Stomach (tissue), 9 donors: ENCODE measurements around the gene KRTAP4-12. TPM values are rescaled to one million over a fixed set of nuclear protein-coding genes. Genes with fewer than 3 reads are reported as not detected.
"Not testable (repeated sequence)": the region's sequence is repeated elsewhere in the genome, so short reads cannot be mapped to it uniquely, and the experiment has no call there.

Experiments
- DNase-seq, 2 donors: peaks; one replicate each; pipeline versions ENCODE4 v3.0.0 to v3.0.0-alpha.2; 2013 to 2019
- H3K27ac ChIP-seq, 5 donors: fragments of 200-600 bp in 4 of 5; sonication (generic) in 4 of 5; one replicate each; pipeline ENCODE4 v1.5.1; 2013 to 2019; ENCODE audit warnings: mild to moderate bottlenecking in 1 of 5, moderate library complexity in 1 of 5
- H3K27me3 ChIP-seq, 3 donors: fragments of 200-600 bp; sonication (generic); one replicate each; pipeline ENCODE4 v1.5.1; 2017 to 2019; ENCODE audit warnings: mixed run types in 1 of 3
- H3K36me3 ChIP-seq, 4 donors: fragments of 200-600 bp; sonication (generic); 1 replicate in 3 of 4; 2 replicates in 1 of 4; pipeline ENCODE4 v1.5.1; 2016 to 2019
- H3K4me1 ChIP-seq, 4 donors: fragments of 200-600 bp; sonication (generic); one replicate each; pipeline ENCODE4 v1.5.1; 2016 to 2019
- H3K4me3 ChIP-seq, 4 donors: fragments of 200-600 bp; sonication (generic) in 3 of 4; one replicate each; pipeline ENCODE4 v1.5.1; 2016 to 2019; ENCODE audit warnings: mild to moderate bottlenecking in 1 of 4
- H3K9me3 ChIP-seq, 4 donors: fragments of 200-600 bp; sonication (generic); one replicate each; pipeline ENCODE4 v1.5.1; 2016 to 2019
- CTCF ChIP-seq, 7 experiments: fragments of 450-650 bp in 4 of 7; fragments of 200-600 bp in 3 of 7; sonication (generic) in 3 of 7; IDR thresholded peaks; one replicate each; pipeline ENCODE4 v1.5.1; 2016 to 2019; ENCODE audit warnings: antibody characterized with exemption in 7 of 7, control low read depth in 2 of 7, mild to moderate bottlenecking in 1 of 7
- EP300 ChIP-seq: sonication (generic); formaldehyde crosslinking; IDR thresholded peaks from one replicate; pipeline ENCODE4 v1.6.1; 2017; ENCODE audit warnings: antibody characterized with exemption
- POLR2A ChIP-seq, 4 donors: fragments of 450-650 bp; IDR thresholded peaks; one replicate each; pipeline ENCODE4 v1.6.1; 2016; ENCODE audit warnings: antibody characterized with exemption in 4 of 4, control low read depth in 2 of 4, mild to moderate bottlenecking in 1 of 4, moderate library complexity in 1 of 4
- POLR2AphosphoS5 ChIP-seq, 3 donors: sonication (generic); formaldehyde crosslinking; IDR thresholded peaks; one replicate each; pipeline ENCODE4 v1.6.1; 2016; ENCODE audit warnings: antibody characterized with exemption in 3 of 3
- WGBS, 5 donors: extraction: QIAGEN DNeasy Blood & Tissue Kit in 3 of 5; methylation state at CpG; one replicate each; pipeline versions ENCODE4 v1.1.5 to v1.1.7; 2013 to 2018; 5-methylcytosine and 5-hydroxymethylcytosine counted together
- intact Hi-C: fragments of 100-400 bp; cut with DNase I; formaldehyde crosslinking; loops from one replicate; pipeline ENCODE4 v1.15.1; 2023; ENCODE audit warnings: low total_unique reads
- polyA plus RNA-seq, 3 donors: library from polyadenylated mRNA; stranded (reverse); fragments of 200-250 nt; gene quantifications; one replicate each; pipeline ENCODE4 v1.2.3, GENCODE V29; 2013
- total RNA-seq, 5 donors: library from RNA; depleted of rRNA; stranded (reverse); fragments of >200 nt; gene quantifications; one replicate each; pipeline versions ENCODE4 v1.1.0 to v1.2.3, GENCODE V29; 2014 to 2016
- donor health status: healthy with polysubstance abuse.
- donor health status: Bipolar disorder and iron deficiency.
- donor health status: healthy.

Gene KRTAP4-12
- total and polyA plus RNA-seq, 8 donors: not detected

GRCh38 chr17:41141361-41141760 is 17.4 kb upstream of the KRTAP4-12 start:
- no peaks in the 10 kb centered on the region for H3K27me3 ChIP-seq
- H3K9me3 ChIP-seq: peaks cover 0 to 41% (median 31%) of the 10 kb centered on the region in 4 donors
- no peak for TF ChIP-seq POLR2A (IDR thresholded peaks at IDR 0.05)
- TF ChIP-seq CTCF (IDR thresholded peaks at IDR 0.05): no peak
- TF ChIP-seq POLR2AphosphoS5 (IDR thresholded peaks at IDR 0.05): no peak
- no peak for TF ChIP-seq EP300
- DNase-seq: no peak
- H3K4me1 ChIP-seq: no peaks in the 10 kb centered on the region
- H3K27ac ChIP-seq: no peak overlapping the region
- no peak overlapping the region for H3K4me3 ChIP-seq
- intact Hi-C loops: no loop called here
- no peaks in the 10 kb centered on the region for H3K36me3 ChIP-seq

DNA sequence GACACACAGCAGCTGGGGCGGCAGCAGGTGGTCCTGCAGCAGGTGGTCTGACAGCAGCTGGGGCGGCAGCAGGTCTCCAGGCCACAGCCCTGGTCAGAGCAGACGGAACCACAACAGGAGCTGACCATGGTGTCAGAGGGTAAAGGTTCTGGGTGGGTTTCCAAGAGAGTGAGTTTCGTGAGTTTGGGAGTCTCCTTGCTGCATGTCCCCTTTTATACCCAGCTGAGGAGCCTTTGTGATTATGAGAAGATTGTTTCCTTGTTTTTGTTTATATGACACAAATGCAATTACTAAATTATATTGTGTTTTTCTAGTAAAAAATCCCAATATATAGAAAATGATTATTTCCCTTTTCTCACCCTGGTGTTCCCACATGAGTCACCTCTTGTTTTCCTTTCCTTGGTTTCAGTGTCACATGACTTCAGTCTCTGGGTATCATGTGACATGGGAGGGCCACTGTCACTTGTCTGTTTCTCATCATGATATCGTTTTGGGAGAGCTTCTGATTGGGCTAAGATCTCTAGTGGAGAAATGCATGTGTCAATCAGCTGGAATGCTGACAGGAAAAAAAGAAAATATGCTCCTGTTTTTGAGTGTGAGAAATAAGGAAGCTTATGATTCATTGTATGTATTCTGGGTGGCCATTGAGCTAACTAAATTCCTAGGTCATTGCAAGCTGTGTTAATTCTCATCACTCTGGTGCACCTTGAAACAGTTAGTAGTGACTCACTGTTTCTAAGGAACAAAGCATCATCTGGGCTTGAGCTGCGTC is 16.6 kb upstream of the KRTAP4-12 start, which contains the start of gene KRTAP4-6:
TSS of gene KRTAP4-6 (minus strand) at position 185 of the 772 bp plus-strand sequence. CDS start at position 128, 57 bp downstream.
- peaks cover 0 to 41% (median 31%) of the 10 kb centered on the region in 4 donors for H3K9me3 ChIP-seq
- no peak within 1 kb of the TSS for H3K4me3 ChIP-seq
- intact Hi-C loops: no loop called here
- H3K36me3 ChIP-seq: no peaks in the 10 kb centered on the region
- H3K4me1 ChIP-seq: no peaks in the 10 kb centered on the region
- DNase-seq: no peak
- 70 to 87% (median 81%) methylated on average over 4 to 6 of the region's 6 CpGs for WGBS, 5 donors
- no peak for TF ChIP-seq POLR2A (IDR thresholded peaks at IDR 0.05)
- no peak for TF ChIP-seq POLR2AphosphoS5 (IDR thresholded peaks at IDR 0.05)
- no peak for TF ChIP-seq CTCF (IDR thresholded peaks at IDR 0.05)
- TF ChIP-seq EP300: no peak
- no peaks in the 10 kb centered on the region for H3K27me3 ChIP-seq
- no peak within 1 kb of the TSS for H3K27ac ChIP-seq

- H3K4me1 ChIP-seq, intact Hi-C loops, H3K27me3 ChIP-seq, DNase-seq, H3K36me3 ChIP-seq, H3K27ac ChIP-seq, H3K4me3 ChIP-seq: not testable (repeated sequence)
- H3K9me3 ChIP-seq: peaks cover 0 to 41% (median 31%) of the 10 kb centered on the region in 4 donors
- 83 to 89% (median 86%) methylated on average over 12 of the region's 12 CpGs for WGBS, 5 donors
Observed at GRCh38 chr17:41139865-41140264, 15.9 kb upstream of the KRTAP4-12 start.

GRCh38 chr17:41133880-41134735 is 10.1 kb upstream of the KRTAP4-12 start:
- no peak for DNase-seq
- TF ChIP-seq CTCF (IDR thresholded peaks at IDR 0.05): no peak
- no peak for TF ChIP-seq POLR2AphosphoS5 (IDR thresholded peaks at IDR 0.05)
- TF ChIP-seq EP300: no peak
- no peak for TF ChIP-seq POLR2A (IDR thresholded peaks at IDR 0.05)
- H3K4me3 ChIP-seq: no peak overlapping the region
- intact Hi-C loops: no loop called here
- no peaks in the 10 kb centered on the region for H3K27me3 ChIP-seq
- H3K4me1 ChIP-seq: no peaks in the 10 kb centered on the region
- H3K27ac ChIP-seq: no peak overlapping the region
- H3K36me3 ChIP-seq: no peaks in the 10 kb centered on the region
- H3K9me3 ChIP-seq: peaks cover 0 to 5% (median 0%) of the 10 kb centered on the region in 4 donors
- WGBS, 5 donors: 59 to 76% (median 65%) methylated on average over 2 of the region's 2 CpGs
